A549 treated with CpdA at 1 μM for 4 hours (cell line): ENCODE data around the gene KIAA1671. TPM values are rescaled to one million over a fixed set of nuclear protein-coding genes. Genes with fewer than 3 reads are reported as not detected.

Source experiments
- total RNA-seq: library from RNA; stranded (reverse); fragments of 200-300 nt; extraction: Qiagen RNA extraction; gene quantifications from 5 replicates; pipeline ENCODE4 v1.2.3, GENCODE V29; 2022; ENCODE audit warnings: low read depth

KIAA1671 gene
- 7.0 to 10.8 TPM (median 8.6 TPM) in 5 replicates for total RNA-seq

GRCh38 chr22:24951942-24952836 lies at the start of gene KIAA1671:
Gene KIAA1671 (plus strand): TSS chr22:24952716. CDS start chr22:25028000, 75,284 bp downstream.

GRCh38 chr22:25199731-25200520 lies 247.4 kb downstream of the KIAA1671 start, which contains the start of gene CRYBB3:
Gene CRYBB3 (plus strand): TSS chr22:25199858. CDS start chr22:25201397, 1,539 bp downstream.

GRCh38 chr22:25219211-25219689 lies 266.7 kb downstream of the KIAA1671 start, which contains the start of gene CRYBB2:
Gene CRYBB2 (plus strand): TSS chr22:25219639. CDS start chr22:25221430, 1,791 bp downstream.

Other genes starting within 250 kb of the KIAA1671 start
- not detected in 5 replicates for gene PIWIL3, start 178.0 kb upstream of the KIAA1671 start, total RNA-seq
- gene SGSM1, start 146.5 kb upstream of the KIAA1671 start, total RNA-seq, result 0.17 to 0.68 TPM (median 0.38 TPM) in 5 replicates
- not detected in 5 replicates for gene LHFPL7, start 6.0 kb upstream of the KIAA1671 start, total RNA-seq
- gene CRYBB3, start 247.1 kb downstream of the KIAA1671 start, total RNA-seq, result not detected in 5 replicates